GM21360 (cell line): ENCODE data around the gene WFIKKN1.

Experiments used
- ATAC-seq: cut with Tn5 transposase; IDR thresholded peaks from one replicate; pipeline ENCODE4 v1.9.1; 2021; ENCODE audit warnings: mild to moderate bottlenecking, moderate library complexity; ENCODE audit not compliant: unreplicated experiment

Gene WFIKKN1

GRCh38 chr16:672371-672770 is 41.6 kb downstream of the WFIKKN1 start:
- ATAC-seq, result no peak

GRCh38 chr16:672851-673250 is 42.1 kb downstream of the WFIKKN1 start:
- ATAC-seq, result no peak

GRCh38 chr16:673399-673991 is 42.7 kb downstream of the WFIKKN1 start:
- ATAC-seq, result no peak

GRCh38 chr16:674214-674881 is 43.6 kb downstream of the WFIKKN1 start:
- ATAC-seq, result no peak

- ATAC-seq, result no peak
These were observed 44.4 kb downstream of the WFIKKN1 start, which contains the start of gene RHBDL1 for GRCh38 chr16:674968-675883. TSS of gene RHBDL1 (plus strand) at chr16:675671. CDS start at chr16:675791, 120 bp downstream.

GRCh38 chr16:675884-676564 is 45.2 kb downstream of the WFIKKN1 start:
- no peak for ATAC-seq

- ATAC-seq, result no peak
These were observed 45.7 kb downstream of the WFIKKN1 start for GRCh38 chr16:676565-676902.

GRCh38 chr16:676913-677312 is 46.1 kb downstream of the WFIKKN1 start:
- no peak for ATAC-seq

GRCh38 chr16:677316-678190 is 46.8 kb downstream of the WFIKKN1 start:
- ATAC-seq, result no peak

- no peak for ATAC-seq
These were observed 47.5 kb downstream of the WFIKKN1 start for GRCh38 chr16:678209-678857.

- no peak for ATAC-seq
These were observed 48.4 kb downstream of the WFIKKN1 start for GRCh38 chr16:678858-679813.

- peak; percentile 31 for ATAC-seq
These were observed 49.2 kb downstream of the WFIKKN1 start, which contains the start of gene STUB1 for GRCh38 chr16:679814-680624. TSS of gene STUB1 (plus strand) at chr16:680410. CDS start at chr16:680526, 116 bp downstream.

GRCh38 chr16:680625-680945 is 49.8 kb downstream of the WFIKKN1 start:
- ATAC-seq, result peak; percentile 0

GRCh38 chr16:680967-681745 is 50.4 kb downstream of the WFIKKN1 start:
- no peak for ATAC-seq

GRCh38 chr16:681746-682427 is 51.1 kb downstream of the WFIKKN1 start:
- no peak for ATAC-seq
